Prostate gland (tissue), 2 donors: ENCODE data around the gene KRTAP19-8.

Experiments
- POLR2A ChIP-seq: fragments of 450-650 bp; IDR thresholded peaks from one replicate; pipeline ENCODE4 v1.6.1; 2016; ENCODE audit warnings: antibody characterized with exemption, mild to moderate bottlenecking
- TF ChIP-seq, protein P1 (sequence below), 4 experiments: fragments of 200-600 bp in 2 of 4; fragments of 450-650 bp in 2 of 4; sonication (generic) in 2 of 4; IDR thresholded peaks; 1 replicate in 3 of 4; 2 replicates in 1 of 4; pipeline ENCODE4 v1.5.1; 2016 to 2019; ENCODE audit warnings: antibody characterized with exemption in 4 of 4, mild to moderate bottlenecking in 2 of 4, moderate library complexity in 2 of 4

DNA sequence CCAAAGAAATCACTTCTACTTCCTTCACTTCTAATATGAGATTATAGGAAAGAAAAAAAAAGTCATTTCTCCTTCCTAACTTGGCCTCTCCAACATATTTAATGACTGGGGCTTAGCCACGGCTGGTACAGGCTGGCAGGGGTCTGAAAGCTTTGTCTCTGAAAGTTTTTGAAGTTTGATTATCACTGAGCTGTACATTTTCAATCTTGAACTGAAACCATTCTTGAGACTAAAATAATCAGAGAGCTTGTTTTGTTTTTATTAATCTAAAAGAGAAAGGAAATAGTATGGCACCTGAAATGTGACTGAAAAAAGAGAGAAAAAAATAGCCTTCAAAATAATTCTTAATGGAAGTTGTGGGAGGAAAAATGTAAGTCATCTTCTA is 3.8 kb upstream of the KRTAP19-8 start:
- TF ChIP-seq, protein P1, sequence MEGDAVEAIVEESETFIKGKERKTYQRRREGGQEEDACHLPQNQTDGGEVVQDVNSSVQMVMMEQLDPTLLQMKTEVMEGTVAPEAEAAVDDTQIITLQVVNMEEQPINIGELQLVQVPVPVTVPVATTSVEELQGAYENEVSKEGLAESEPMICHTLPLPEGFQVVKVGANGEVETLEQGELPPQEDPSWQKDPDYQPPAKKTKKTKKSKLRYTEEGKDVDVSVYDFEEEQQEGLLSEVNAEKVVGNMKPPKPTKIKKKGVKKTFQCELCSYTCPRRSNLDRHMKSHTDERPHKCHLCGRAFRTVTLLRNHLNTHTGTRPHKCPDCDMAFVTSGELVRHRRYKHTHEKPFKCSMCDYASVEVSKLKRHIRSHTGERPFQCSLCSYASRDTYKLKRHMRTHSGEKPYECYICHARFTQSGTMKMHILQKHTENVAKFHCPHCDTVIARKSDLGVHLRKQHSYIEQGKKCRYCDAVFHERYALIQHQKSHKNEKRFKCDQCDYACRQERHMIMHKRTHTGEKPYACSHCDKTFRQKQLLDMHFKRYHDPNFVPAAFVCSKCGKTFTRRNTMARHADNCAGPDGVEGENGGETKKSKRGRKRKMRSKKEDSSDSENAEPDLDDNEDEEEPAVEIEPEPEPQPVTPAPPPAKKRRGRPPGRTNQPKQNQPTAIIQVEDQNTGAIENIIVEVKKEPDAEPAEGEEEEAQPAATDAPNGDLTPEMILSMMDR (IDR thresholded peaks at IDR 0.05) = no peak
- no peak for TF ChIP-seq POLR2A
